IMR-90 (cell line): ENCODE measurements around the gene TMEM184C. TPM values are rescaled to one million over a fixed set of nuclear protein-coding genes. Genes with fewer than 3 reads are reported as not detected.

Experiments used
- ATAC-seq: fragments of 200-7000 bp; cut with Tn5 transposase; 2 replicates; pipeline ENCODE4 v1.9.1; 2020; ENCODE audit warnings: low read depth, mild to moderate bottlenecking, moderate library complexity
- BruUV-seq: library from RNA; stranded (reverse); fragments of 400-500 nt; replicated peaks from 2 replicates; lab custom pipeline; 2021; lab: Mats Ljungman, UMichigan
- CTCF ChIA-PET: fragments of 300-600 bp; formaldehyde crosslinking; extraction: SDS; loops from one replicate; lab custom pipeline; 2021; ENCODE audit warnings: antibody characterized with exemption; lab: Yijun Ruan, JAX
- POLR2A ChIA-PET: fragments of 300-600 bp; sonication (Branson Sonifier 250); formaldehyde crosslinking; loops from one replicate; lab custom pipeline; 2022; ENCODE audit warnings: antibody characterized with exemption; ENCODE audit not compliant: unreplicated experiment; lab: Charles Lee
- DNase-seq: peaks from one replicate; pipeline ENCODE4 v3.0.0; 2013
- H2AFZ ChIP-seq: replicated peaks from 2 replicates; pipeline ENCODE3; 2013; ENCODE audit warnings: low read length, mild to moderate bottlenecking; ENCODE audit not compliant: poor library complexity
- H2AK5ac ChIP-seq: 2 replicates; pipeline ENCODE4 v1.6.1; 2013; ENCODE audit warnings: low read depth, low read length, inconsistent platforms
- H2AK9ac ChIP-seq: replicated peaks from 2 replicates; pipeline ENCODE3; 2013; ENCODE audit warnings: mild to moderate bottlenecking, low read depth, low read length, moderate library complexity; ENCODE audit not compliant: poor library complexity
- H2BK120ac ChIP-seq: 2 replicates; pipeline ENCODE4 v1.6.1; 2013; ENCODE audit warnings: low read depth, low read length, inconsistent platforms
- H2BK15ac ChIP-seq: 3 replicates; pipeline ENCODE4 v1.6.1; 2013; ENCODE audit warnings: low read depth, low read length, inconsistent platforms
- H2BK20ac ChIP-seq: 2 replicates; pipeline ENCODE4 v1.6.1; 2013; ENCODE audit warnings: low read depth, mild to moderate bottlenecking, inconsistent platforms, low read length, moderate library complexity
- H2BK5ac ChIP-seq: 2 replicates; pipeline ENCODE4 v1.6.1; 2013; ENCODE audit warnings: mild to moderate bottlenecking, low read depth, low read length, inconsistent platforms; ENCODE audit not compliant: poor library complexity, severe bottlenecking
- H3K14ac ChIP-seq: replicated peaks from 2 replicates; pipeline ENCODE4 v1.6.1; 2013; ENCODE audit warnings: low read depth, low read length, inconsistent platforms
- H3K18ac ChIP-seq: 2 replicates; pipeline ENCODE4 v1.6.1; 2013; ENCODE audit warnings: low read depth, low read length, control low read depth
- H3K23ac ChIP-seq: 2 replicates; pipeline ENCODE4 v1.6.1; 2013; ENCODE audit warnings: low read depth, low read length, inconsistent platforms
- H3K27ac ChIP-seq: 2 replicates; pipeline ENCODE4 v1.5.1; 2013; ENCODE audit warnings: mild to moderate bottlenecking, control low read depth, low read length; ENCODE audit not compliant: insufficient read depth
- H3K27me3 ChIP-seq: 2 replicates; pipeline ENCODE4 v1.6.1; 2013; ENCODE audit warnings: low read length; ENCODE audit not compliant: control insufficient read depth, insufficient read depth
- H3K36me3 ChIP-seq: 2 replicates; pipeline ENCODE4 v1.6.1; 2013; ENCODE audit warnings: low read length, mixed read lengths; ENCODE audit not compliant: control insufficient read depth, insufficient read depth
- H3K4ac ChIP-seq: 2 replicates; pipeline ENCODE4 v1.6.1; 2013; ENCODE audit warnings: low read depth, low read length, inconsistent platforms
- H3K4me1 ChIP-seq: 2 replicates; pipeline ENCODE4 v1.6.1; 2013; ENCODE audit warnings: low read length, mixed read lengths; ENCODE audit not compliant: control insufficient read depth, insufficient read depth
- H3K4me2 ChIP-seq: 2 replicates; pipeline ENCODE4 v1.6.1; 2013; ENCODE audit warnings: low read depth, mild to moderate bottlenecking, control low read depth, low read length, moderate library complexity
- H3K4me3 ChIP-seq: 2 replicates; pipeline ENCODE4 v1.5.1; 2013; ENCODE audit warnings: low read depth, mild to moderate bottlenecking, control low read depth, low read length, moderate library complexity; ENCODE audit not compliant: insufficient read depth
- H3K56ac ChIP-seq: 2 replicates; pipeline ENCODE4 v1.6.1; 2013; ENCODE audit warnings: low read length, inconsistent platforms; ENCODE audit not compliant: insufficient read depth; ENCODE audit errors: extremely low read depth
- H3K79me1 ChIP-seq, 2 experiments: 2 replicates each; pipeline ENCODE4 v1.6.1; 2013; ENCODE audit warnings: low read length in 2 of 2, inconsistent platforms in 1 of 2, low read depth in 1 of 2
- H3K9ac ChIP-seq: 2 replicates; pipeline ENCODE4 v1.6.1; 2013; ENCODE audit warnings: low read depth, low read length, control low read depth
- H3K9me1 ChIP-seq: 2 replicates; pipeline ENCODE4 v1.6.1; 2013; ENCODE audit warnings: low read length, inconsistent platforms; ENCODE audit not compliant: insufficient read depth
- H3K9me3 ChIP-seq: 2 replicates; pipeline ENCODE4 v1.6.1; 2013; ENCODE audit warnings: low read length; ENCODE audit not compliant: control insufficient read depth, insufficient read depth
- H4K20me1 ChIP-seq: 2 replicates; pipeline ENCODE4 v1.6.1; 2013; ENCODE audit warnings: low read length, inconsistent platforms; ENCODE audit not compliant: insufficient read depth
- H4K5ac ChIP-seq: 2 replicates; pipeline ENCODE4 v1.6.1; 2013; ENCODE audit warnings: mild to moderate bottlenecking, low read depth, low read length, control low read depth
- H4K8ac ChIP-seq, 2 experiments: 2 replicates each; pipeline ENCODE4 v1.6.1; 2013; ENCODE audit warnings: low read depth in 2 of 2, low read length in 2 of 2, control low read depth in 1 of 2, inconsistent platforms in 1 of 2
- H4K91ac ChIP-seq: 2 replicates; pipeline ENCODE4 v1.6.1; 2013; ENCODE audit warnings: low read depth, low read length, inconsistent platforms; ENCODE audit not compliant: insufficient read depth
- BHLHE40 ChIP-seq: fragments of 150-350 bp; IDR thresholded peaks from 2 replicates; pipeline ENCODE4 v1.6.1; 2016; ENCODE audit warnings: mild to moderate bottlenecking, low read depth, low read length
- CEBPB ChIP-seq: IDR thresholded peaks from 2 replicates; pipeline ENCODE4 v1.6.1; 2012; ENCODE audit warnings: low read depth, low read length, improper control_type of control experiment
- CHD1 ChIP-seq: IDR thresholded peaks from 2 replicates; pipeline ENCODE4 v1.6.1; 2012; ENCODE audit warnings: low read depth, low read length, improper control_type of control experiment
- MAFK ChIP-seq: IDR thresholded peaks from 2 replicates; pipeline ENCODE4 v1.6.1; 2012; ENCODE audit warnings: low read depth, low read length, improper control_type of control experiment
- MAZ ChIP-seq: IDR thresholded peaks from 2 replicates; pipeline ENCODE4 v1.6.1; 2012; ENCODE audit warnings: low read depth, mild to moderate bottlenecking, low read length, improper control_type of control experiment, moderate library complexity, borderline replicate concordance
- MXI1 ChIP-seq: IDR thresholded peaks from 2 replicates; pipeline ENCODE4 v1.6.1; 2012; ENCODE audit warnings: low read depth, mild to moderate bottlenecking, low read length, moderate library complexity, borderline replicate concordance
- NFE2L2 ChIP-seq: fragments of 150-350 bp; IDR thresholded peaks from 2 replicates; pipeline ENCODE4 v1.6.1; 2016; ENCODE audit warnings: low read depth, mild to moderate bottlenecking, low read length
- RAD21 ChIP-seq: IDR thresholded peaks from 2 replicates; pipeline ENCODE4 v1.6.1; 2012; ENCODE audit warnings: low read length, improper control_type of control experiment
- SMC3 ChIP-seq: fragments of 150-350 bp; IDR thresholded peaks from 2 replicates; pipeline ENCODE4 v1.6.1; 2016; ENCODE audit warnings: low read depth, mild to moderate bottlenecking, antibody characterized with exemption, low read length, moderate library complexity
- WGBS, 2 experiments: methylation state at CpG; one replicate each; pipeline versions ENCODE4 v1.1.5 to v1.1.7; 2013; ENCODE audit warnings: missing lambda C conversion rate in 2 of 2; ENCODE audit not compliant: insufficient read length in 1 of 2; ENCODE audit errors: extremely low coverage in 2 of 2; 5-methylcytosine and 5-hydroxymethylcytosine counted together
- dilution Hi-C: fragments of 300-500 bp; cut with HindIII; formaldehyde crosslinking; loops from one replicate; pipeline ENCODE4 v1.14.3; 2018; ENCODE audit warnings: low sequenced_read_pairs; ENCODE audit not compliant: unreplicated experiment
- in situ Hi-C: fragments of 300-500 bp; cut with MboI; formaldehyde crosslinking; loops from 3 replicates; pipeline ENCODE4 v1.14.3; 2019; ENCODE audit warnings: low sequenced_read_pairs, inconsistent platforms, mixed read lengths
- intact Hi-C: fragments of 100-400 bp; cut with micrococcal nuclease; formaldehyde crosslinking; loops from 2 replicates; pipeline ENCODE4 v1.10.0; 2022
- polyA plus RNA-seq, 3 experiments: library from polyadenylated mRNA; depleted of rRNA; stranded (reverse); fragments of >200 nt; gene quantifications; 2 replicates each; pipeline ENCODE4 v1.2.3, GENCODE V29; 2012; ENCODE audit warnings: low replicate concordance in 1 of 3
- total RNA-seq: library from RNA; depleted of rRNA; stranded (reverse); fragments of >200 nt; gene quantifications from 2 replicates; pipeline ENCODE4 v1.2.3, GENCODE V29; 2012
- TF ChIP-seq, protein P1 (sequence below): fragments of 150-350 bp; IDR thresholded peaks from 2 replicates; pipeline ENCODE4 v1.6.1; 2017; ENCODE audit warnings: mild to moderate bottlenecking, antibody characterized with exemption, low read length, low read depth
- TF ChIP-seq, protein P2 (sequence below): conservative IDR thresholded peaks from 2 replicates; pipeline ENCODE4 v1.5.1; 2012; ENCODE audit warnings: mild to moderate bottlenecking, low read depth, low read length, improper control_type of control experiment
- TF ChIP-seq, protein P3 (sequence below): fragments of 150-350 bp; IDR thresholded peaks from 2 replicates; pipeline ENCODE4 v1.6.1; 2016; ENCODE audit warnings: low read depth, mild to moderate bottlenecking, low read length, moderate library complexity, borderline replicate concordance

Gene TMEM184C
- total and polyA plus RNA-seq, 2 of the 4 experiments (the other 2 are of a cell fraction): 17.4 to 67.6 TPM

DNA sequence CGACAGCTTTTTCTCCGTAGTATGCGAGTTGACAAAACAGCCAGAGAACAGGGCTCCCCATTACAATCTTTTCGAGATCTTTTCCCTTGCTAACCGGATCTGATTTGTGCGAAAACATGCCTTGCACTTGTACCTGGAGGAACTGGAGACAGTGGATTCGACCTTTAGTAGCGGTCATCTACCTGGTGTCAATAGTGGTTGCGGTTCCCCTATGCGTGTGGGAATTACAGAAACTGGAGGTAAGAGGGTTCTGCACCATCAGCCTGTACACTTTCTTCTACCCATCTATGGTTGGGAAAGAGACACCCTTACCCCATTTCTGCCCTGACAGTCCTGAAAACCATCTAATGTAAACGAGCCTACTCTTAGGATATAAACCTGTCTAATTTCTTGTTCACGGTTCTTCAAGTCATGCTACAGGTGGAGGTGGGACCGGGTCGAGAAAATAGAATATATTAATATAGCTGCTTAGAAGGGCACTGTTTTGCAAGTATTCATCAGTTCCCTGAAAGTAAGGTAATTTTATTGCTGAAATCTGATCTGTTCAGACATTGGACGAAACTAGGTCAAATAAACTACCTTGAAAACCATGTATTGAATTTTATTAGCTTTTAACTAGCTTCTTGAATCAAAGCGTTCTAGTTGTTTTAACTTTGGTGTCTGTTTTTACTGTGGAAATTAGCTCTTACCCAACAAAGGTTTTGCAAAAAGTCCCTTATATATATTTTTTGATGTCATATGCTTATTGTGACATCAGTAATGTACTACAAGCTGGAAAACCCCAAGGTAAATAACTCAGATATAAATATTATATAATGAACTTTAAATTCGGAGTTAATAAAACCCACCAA, 869 bp downstream of the TMEM184C start (continued):
- TF ChIP-seq, protein P1, sequence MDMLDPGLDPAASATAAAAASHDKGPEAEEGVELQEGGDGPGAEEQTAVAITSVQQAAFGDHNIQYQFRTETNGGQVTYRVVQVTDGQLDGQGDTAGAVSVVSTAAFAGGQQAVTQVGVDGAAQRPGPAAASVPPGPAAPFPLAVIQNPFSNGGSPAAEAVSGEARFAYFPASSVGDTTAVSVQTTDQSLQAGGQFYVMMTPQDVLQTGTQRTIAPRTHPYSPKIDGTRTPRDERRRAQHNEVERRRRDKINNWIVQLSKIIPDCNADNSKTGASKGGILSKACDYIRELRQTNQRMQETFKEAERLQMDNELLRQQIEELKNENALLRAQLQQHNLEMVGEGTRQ: no peak
- no peak for TF ChIP-seq MAZ

GRCh38 chr4:147620315-147620714, 3.1 kb downstream of the TMEM184C start:
- no peak overlapping the region for H2AK5ac ChIP-seq
- no peak overlapping the region for H3K4me3 ChIP-seq
- no peaks in the 10 kb centered on the region for H3K27me3 ChIP-seq
- H3K9ac ChIP-seq: no peak overlapping the region
- dilution Hi-C loops (no loop called here), in situ Hi-C loops (no loop called here), intact Hi-C loops (loop anchor here (5.0 kb wide), 1 partner anchor 47 kb away; no protein-coding TSS in a partner anchor)
- H3K27ac ChIP-seq: no peak overlapping the region
- no TSS peak for BruUV-seq
- peaks cover 26 to 40% of the 10 kb centered on the region in 2 experiments for H3K79me1 ChIP-seq
- H2AK9ac ChIP-seq: no peak overlapping the region
- no peak for ATAC-seq
- no peak for DNase-seq
- H3K4ac ChIP-seq: no peak overlapping the region
- ChIA-PET CTCF (no interaction called here), POLR2A (interaction anchor here (0.6 kb wide), 1 partner anchor 11 kb away, joined by 3 read pairs; no protein-coding TSS in a partner anchor)
- H4K91ac ChIP-seq: no peak overlapping the region
- no peaks in the 10 kb centered on the region for H3K9me3 ChIP-seq
- no peak overlapping the region for H2AFZ ChIP-seq
- H3K9me1 ChIP-seq: no peaks in the 10 kb centered on the region; the same call in 1 of the 2 replicates
- no peaks in the 10 kb centered on the region for H4K20me1 ChIP-seq
- no peak overlapping the region for H4K5ac ChIP-seq
- peak overlapping the region; percentile 43 for H3K4me2 ChIP-seq
- peaks cover 2% of the 10 kb centered on the region; the same call in 1 of the 2 replicates for H3K4me1 ChIP-seq
- no peak overlapping the region for H2BK5ac ChIP-seq
- H4K8ac ChIP-seq: no peak overlapping the region
- no peak overlapping the region for H3K14ac ChIP-seq
- no peak overlapping the region for H3K18ac ChIP-seq
- H3K23ac ChIP-seq: peak overlapping the region; percentile 5; the same call in 1 of the 2 replicates
- no peak overlapping the region for H2BK15ac ChIP-seq
- H2BK120ac ChIP-seq: no peak overlapping the region
- H2BK20ac ChIP-seq: no peak overlapping the region
- no peak overlapping the region for H3K56ac ChIP-seq
- peaks cover 16% of the 10 kb centered on the region for H3K36me3 ChIP-seq
- 83% methylated on average over 2 of the region's 2 CpGs; no CpG with 5 or more reads in 1 of the 2 experiments for whole genome bisulfite sequencing, 2 experiments
- TF ChIP-seq CHD1 (no peak), SMC3 (no peak), MAFK (no peak), CEBPB (no peak), NFE2L2 (no peak), MXI1 (no peak), BHLHE40 (no peak), RAD21 (no peak)
- TF ChIP-seq, protein P2, sequence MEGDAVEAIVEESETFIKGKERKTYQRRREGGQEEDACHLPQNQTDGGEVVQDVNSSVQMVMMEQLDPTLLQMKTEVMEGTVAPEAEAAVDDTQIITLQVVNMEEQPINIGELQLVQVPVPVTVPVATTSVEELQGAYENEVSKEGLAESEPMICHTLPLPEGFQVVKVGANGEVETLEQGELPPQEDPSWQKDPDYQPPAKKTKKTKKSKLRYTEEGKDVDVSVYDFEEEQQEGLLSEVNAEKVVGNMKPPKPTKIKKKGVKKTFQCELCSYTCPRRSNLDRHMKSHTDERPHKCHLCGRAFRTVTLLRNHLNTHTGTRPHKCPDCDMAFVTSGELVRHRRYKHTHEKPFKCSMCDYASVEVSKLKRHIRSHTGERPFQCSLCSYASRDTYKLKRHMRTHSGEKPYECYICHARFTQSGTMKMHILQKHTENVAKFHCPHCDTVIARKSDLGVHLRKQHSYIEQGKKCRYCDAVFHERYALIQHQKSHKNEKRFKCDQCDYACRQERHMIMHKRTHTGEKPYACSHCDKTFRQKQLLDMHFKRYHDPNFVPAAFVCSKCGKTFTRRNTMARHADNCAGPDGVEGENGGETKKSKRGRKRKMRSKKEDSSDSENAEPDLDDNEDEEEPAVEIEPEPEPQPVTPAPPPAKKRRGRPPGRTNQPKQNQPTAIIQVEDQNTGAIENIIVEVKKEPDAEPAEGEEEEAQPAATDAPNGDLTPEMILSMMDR: no peak
- TF ChIP-seq, protein P3, sequence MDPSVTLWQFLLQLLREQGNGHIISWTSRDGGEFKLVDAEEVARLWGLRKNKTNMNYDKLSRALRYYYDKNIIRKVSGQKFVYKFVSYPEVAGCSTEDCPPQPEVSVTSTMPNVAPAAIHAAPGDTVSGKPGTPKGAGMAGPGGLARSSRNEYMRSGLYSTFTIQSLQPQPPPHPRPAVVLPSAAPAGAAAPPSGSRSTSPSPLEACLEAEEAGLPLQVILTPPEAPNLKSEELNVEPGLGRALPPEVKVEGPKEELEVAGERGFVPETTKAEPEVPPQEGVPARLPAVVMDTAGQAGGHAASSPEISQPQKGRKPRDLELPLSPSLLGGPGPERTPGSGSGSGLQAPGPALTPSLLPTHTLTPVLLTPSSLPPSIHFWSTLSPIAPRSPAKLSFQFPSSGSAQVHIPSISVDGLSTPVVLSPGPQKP: no peak
